Ecto neural progenitor cell (in vitro differentiated cells): ENCODE results near the gene BDKRB1.
"Not testable (repeated sequence)": the region's sequence is repeated elsewhere in the genome, so short reads cannot be mapped to it uniquely, and the experiment has no call there.

Experiments
- DNase-seq: peaks from one replicate; pipeline ENCODE4 v3.0.0-alpha.2; 2018; ENCODE audit warnings: low spot score

Gene BDKRB1

GRCh38 chr14:96233661-96234060 is 22.3 kb upstream of the BDKRB1 start:
- DNase-seq = no peak

GRCh38 chr14:96235426-96235825 is 20.6 kb upstream of the BDKRB1 start:
- no peak for DNase-seq

GRCh38 chr14:96237641-96238040 is 18.4 kb upstream of the BDKRB1 start:
- DNase-seq = no peak

- no peak for DNase-seq
These were observed 17.2 kb upstream of the BDKRB1 start for GRCh38 chr14:96238676-96239265.

GRCh38 chr14:96239711-96240141 is 16.3 kb upstream of the BDKRB1 start:
- no peak for DNase-seq

GRCh38 chr14:96240641-96241040 is 15.4 kb upstream of the BDKRB1 start:
- DNase-seq = no peak

GRCh38 chr14:96242126-96242525 is 13.9 kb upstream of the BDKRB1 start:
- DNase-seq = no peak

GRCh38 chr14:96243785-96244184 is 12.2 kb upstream of the BDKRB1 start:
- no peak for DNase-seq

GRCh38 chr14:96245074-96245473 is 10.9 kb upstream of the BDKRB1 start:
- not testable (repeated sequence) for DNase-seq

GRCh38 chr14:96245710-96246538 is 10.1 kb upstream of the BDKRB1 start:
- DNase-seq = no peak

- DNase-seq = no peak
These were observed 9.5 kb upstream of the BDKRB1 start for GRCh38 chr14:96246539-96246847.

- no peak for DNase-seq
These were observed 9.0 kb upstream of the BDKRB1 start for GRCh38 chr14:96247031-96247430.

GRCh38 chr14:96249029-96249428 is 7.0 kb upstream of the BDKRB1 start:
- DNase-seq = no peak

- DNase-seq = no peak
These were observed 5.5 kb upstream of the BDKRB1 start for GRCh38 chr14:96250485-96250884.

GRCh38 chr14:96251656-96252155 is 4.3 kb upstream of the BDKRB1 start:
- no peak for DNase-seq

GRCh38 chr14:96252323-96252998 is 3.5 kb upstream of the BDKRB1 start:
- no peak for DNase-seq

GRCh38 chr14:96252999-96253539 is 2.9 kb upstream of the BDKRB1 start:
- no peak for DNase-seq

GRCh38 chr14:96254687-96255086 is 1.3 kb upstream of the BDKRB1 start:
- DNase-seq = no peak

- DNase-seq = no peak
These were observed 397 bp downstream of the BDKRB1 start for GRCh38 chr14:96256407-96256806.

- no peak for DNase-seq
These were observed 1.0 kb downstream of the BDKRB1 start for GRCh38 chr14:96257056-96257455.

- no peak for DNase-seq
These were observed 1.9 kb downstream of the BDKRB1 start for GRCh38 chr14:96257900-96258299.

- DNase-seq = no peak
These were observed 4.4 kb downstream of the BDKRB1 start for GRCh38 chr14:96260341-96260821.

GRCh38 chr14:96261053-96261452 is 5.0 kb downstream of the BDKRB1 start:
- DNase-seq = no peak
